ENCODE results near the gene TCAF1. TPM values are rescaled to one million over a fixed set of nuclear protein-coding genes. Genes with fewer than 3 reads are reported as not detected.
A peak's percentile ranks its signal among the peaks of the same experiment; 100 is the strongest.

Gene TCAF1
- total RNA-seq, 1 donor = 77.1 TPM

GRCh38 chr7:143931739-143932138 is 29.8 kb upstream of the TCAF1 start:
- no peak for DNase-seq (ENCODE audit: insufficient read length, low spot score, missing footprints)
- Histone ChIP-seq H3K4me1 (ENCODE audit: insufficient read depth, low read length) (peaks cover 29% of the 10 kb centered on the region), H3K79me2 (ENCODE audit: insufficient read depth, low read length) (no peaks in the 10 kb centered on the region), H2AFZ (ENCODE audit: low read length) (no peak overlapping the region), H3K4me2 (ENCODE audit: insufficient read depth, low read length) (no peak overlapping the region), H3K36me3 (ENCODE audit: insufficient read depth, low read length) (no peaks in the 10 kb centered on the region), H3K4me3 (ENCODE audit: insufficient read depth, low read length) (no peak overlapping the region), H3K27me3 (ENCODE audit: insufficient read depth, low read length) (no peaks in the 10 kb centered on the region), H3K9me3 (ENCODE audit: low read depth, low read length) (no peaks in the 10 kb centered on the region), H4K20me1 (ENCODE audit: insufficient read depth, low read length) (no peaks in the 10 kb centered on the region), H3K27ac (ENCODE audit: low read depth, low read length) (no peak overlapping the region)
- no peak for TF ChIP-seq CTCF (IDR thresholded peaks at IDR 0.05; ENCODE audit: extremely low read depth, low read depth, low read length)

DNA sequence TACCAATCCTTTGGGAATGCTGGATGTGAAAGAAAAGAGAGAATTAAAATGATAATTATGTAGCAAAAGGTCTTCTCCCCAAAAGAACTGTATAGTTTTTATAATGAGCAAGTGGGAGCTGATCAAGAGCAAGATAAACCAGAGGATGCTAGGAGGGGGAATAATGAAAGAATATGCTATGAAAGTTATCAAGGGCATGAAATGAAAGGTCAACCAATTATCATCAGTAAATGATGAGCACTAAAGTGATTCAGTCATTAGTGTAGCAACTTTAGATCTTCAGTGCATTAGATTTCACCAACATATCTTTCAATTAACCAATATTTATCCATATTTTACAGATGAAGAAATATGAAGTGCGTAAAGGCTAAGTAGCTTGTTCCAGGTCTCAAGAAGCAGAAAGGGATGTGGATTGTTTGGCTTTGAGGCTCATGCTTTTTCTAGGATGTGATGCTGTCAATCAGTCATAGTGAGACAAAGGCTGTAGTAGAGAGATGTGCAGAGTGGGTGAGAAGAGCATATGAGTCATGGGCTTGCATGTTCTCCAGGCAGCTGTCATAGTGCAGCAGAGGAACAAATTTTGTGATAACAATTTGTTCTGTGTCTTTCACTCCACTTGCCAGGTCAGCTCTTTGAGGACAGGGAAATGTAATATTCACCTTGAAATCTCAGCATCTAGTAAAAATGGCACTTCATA is 27.4 kb upstream of the TCAF1 start:
- Histone ChIP-seq H3K4me3 (ENCODE audit: insufficient read depth, low read length) (no peak overlapping the region), H3K27me3 (ENCODE audit: insufficient read depth, low read length) (no peaks in the 10 kb centered on the region), H2AFZ (ENCODE audit: low read length) (no peak overlapping the region), H3K4me2 (ENCODE audit: insufficient read depth, low read length) (no peak overlapping the region), H3K36me3 (ENCODE audit: insufficient read depth, low read length) (no peaks in the 10 kb centered on the region), H3K79me2 (ENCODE audit: insufficient read depth, low read length) (no peaks in the 10 kb centered on the region), H3K4me1 (ENCODE audit: insufficient read depth, low read length) (peaks cover 8% of the 10 kb centered on the region), H3K27ac (ENCODE audit: low read depth, low read length) (no peak overlapping the region), H3K9me3 (ENCODE audit: low read depth, low read length) (no peaks in the 10 kb centered on the region), H4K20me1 (ENCODE audit: insufficient read depth, low read length) (no peaks in the 10 kb centered on the region)
- no peak for DNase-seq (ENCODE audit: insufficient read length, low spot score, missing footprints)
- TF ChIP-seq CTCF (IDR thresholded peaks at IDR 0.05; ENCODE audit: extremely low read depth, low read depth, low read length) = no peak

DNA sequence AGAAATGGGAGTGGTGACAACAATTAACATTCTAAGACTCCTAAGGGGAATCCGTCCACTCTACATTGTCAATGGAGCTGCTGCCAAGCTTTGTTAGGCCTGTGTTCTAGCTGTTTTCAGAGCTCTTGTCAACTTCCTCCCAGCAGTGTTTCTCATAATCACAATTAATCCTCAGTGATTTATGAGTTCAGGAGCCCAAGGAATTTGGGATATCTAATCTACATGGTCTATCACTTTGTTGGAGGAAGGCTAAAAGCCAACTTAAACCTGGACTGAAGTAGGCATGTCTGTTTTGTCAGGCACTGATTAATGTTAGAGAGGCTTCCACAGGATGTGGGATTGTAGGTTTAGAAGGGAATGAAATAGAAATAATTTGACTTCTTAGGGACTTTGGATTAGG is 22.9 kb upstream of the TCAF1 start:
- no peak for TF ChIP-seq CTCF (IDR thresholded peaks at IDR 0.05; ENCODE audit: extremely low read depth, low read depth, low read length)
- H3K9me3 ChIP-seq (ENCODE audit: low read depth, low read length) = no peaks in the 10 kb centered on the region
- DNase-seq (ENCODE audit: insufficient read length, low spot score, missing footprints) = no peak

DNA sequence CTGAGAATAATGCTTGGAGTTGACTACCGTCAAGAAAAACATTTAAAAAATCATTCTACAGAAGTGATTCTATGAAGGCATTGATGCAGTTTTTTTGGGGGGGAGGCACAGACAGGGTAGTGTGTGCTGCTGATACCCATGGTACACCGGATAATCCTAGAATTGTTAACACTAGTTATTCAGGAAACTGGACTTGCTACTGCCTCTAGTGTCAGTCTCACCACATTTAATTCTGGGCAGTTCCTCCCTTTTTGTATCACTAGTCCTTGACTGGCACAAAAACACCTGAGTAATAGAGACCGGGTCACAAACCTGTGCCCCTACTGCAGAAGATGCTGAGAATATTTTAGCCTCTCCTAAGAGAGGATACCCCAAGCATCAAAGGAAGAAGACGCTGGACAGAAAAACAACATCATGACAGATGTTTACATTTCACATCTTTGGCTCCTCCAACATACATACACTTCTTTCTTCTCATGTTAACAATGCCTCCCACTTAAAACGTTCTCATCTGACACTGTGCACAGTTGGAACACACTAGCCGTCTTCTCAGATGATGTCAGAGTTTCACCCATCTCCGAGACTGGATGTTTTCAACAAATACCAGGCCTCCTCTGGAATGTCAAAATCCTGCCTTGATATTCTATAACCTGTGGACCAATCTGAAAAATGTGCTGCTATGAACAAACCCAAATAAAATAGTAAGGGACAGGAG is 13.1 kb upstream of the TCAF1 start:
- Histone ChIP-seq H3K79me2 (ENCODE audit: insufficient read depth, low read length) (no peaks in the 10 kb centered on the region), H3K27me3 (ENCODE audit: insufficient read depth, low read length) (no peaks in the 10 kb centered on the region), H3K4me2 (ENCODE audit: insufficient read depth, low read length) (no peak overlapping the region), H3K27ac (ENCODE audit: low read depth, low read length) (no peak overlapping the region), H3K9me3 (ENCODE audit: low read depth, low read length) (no peaks in the 10 kb centered on the region), H3K4me1 (ENCODE audit: insufficient read depth, low read length) (peaks cover 3% of the 10 kb centered on the region), H2AFZ (ENCODE audit: low read length) (no peak overlapping the region), H3K4me3 (ENCODE audit: insufficient read depth, low read length) (no peak overlapping the region), H4K20me1 (ENCODE audit: insufficient read depth, low read length) (no peaks in the 10 kb centered on the region), H3K36me3 (ENCODE audit: insufficient read depth, low read length) (no peaks in the 10 kb centered on the region)
- DNase-seq (ENCODE audit: insufficient read length, low spot score, missing footprints) = no peak
- peak; percentile 23 for TF ChIP-seq CTCF (IDR thresholded peaks at IDR 0.05; ENCODE audit: extremely low read depth, low read depth, low read length)

More for the DNA sequence above, 22.9 kb upstream of the TCAF1 start:
- H3K36me3 ChIP-seq (ENCODE audit: insufficient read depth, low read length) = no peaks in the 10 kb centered on the region
- peaks cover 3% of the 10 kb centered on the region for H3K27me3 ChIP-seq (ENCODE audit: insufficient read depth, low read length)
- H3K4me3 ChIP-seq (ENCODE audit: insufficient read depth, low read length) = no peak overlapping the region
- no peaks in the 10 kb centered on the region for H3K79me2 ChIP-seq (ENCODE audit: insufficient read depth, low read length)
- no peaks in the 10 kb centered on the region for H4K20me1 ChIP-seq (ENCODE audit: insufficient read depth, low read length)
- H3K4me2 ChIP-seq (ENCODE audit: insufficient read depth, low read length) = no peak overlapping the region
- H2AFZ ChIP-seq (ENCODE audit: low read length) = no peak overlapping the region
- no peaks in the 10 kb centered on the region for H3K4me1 ChIP-seq (ENCODE audit: insufficient read depth, low read length)
- H3K27ac ChIP-seq (ENCODE audit: low read depth, low read length) = no peak overlapping the region

Data from osteoblast (primary cell).